WTC11 (cell line): ENCODE data around the gene HOXB1. TPM values are rescaled to one million over a fixed set of nuclear protein-coding genes. Genes with fewer than 3 reads are reported as not detected.

Source experiments
- ATAC-seq: fragments of 200-7000 bp; cut with Tn5 transposase; 2 replicates; pipeline ENCODE4 v1.10.0; 2021; ENCODE audit warnings: mild to moderate bottlenecking, moderate library complexity
- CTCF ChIA-PET: fragments of 300-600 bp; sonication (Branson Sonifier 250); formaldehyde crosslinking; loops from one replicate; lab custom pipeline; 2021; ENCODE audit warnings: antibody characterized with exemption; lab: Charles Lee
- POLR2A ChIA-PET: fragments of 350-600 bp; sonication (Branson Sonifier 250); formaldehyde crosslinking; loops from one replicate; lab custom pipeline; 2021; ENCODE audit warnings: antibody characterized with exemption; lab: Charles Lee
- DNase-seq: peaks from one replicate; pipeline ENCODE4 v3.0.0; 2021; ENCODE audit warnings: low spot score
- H3K27ac Mint-ChIP-seq: 2 replicates; pipeline ENCODE4 v1.8.0; 2021; ENCODE audit warnings: mixed read lengths
- H3K27me3 Mint-ChIP-seq: 2 replicates; pipeline ENCODE4 v1.8.0; 2021; ENCODE audit warnings: low read depth, mild to moderate bottlenecking, moderate library complexity, mixed read lengths
- H3K36me3 Mint-ChIP-seq: 2 replicates; pipeline ENCODE4 v1.8.0; 2021; ENCODE audit warnings: mixed read lengths
- H3K4me1 Mint-ChIP-seq: 2 replicates; pipeline ENCODE4 v1.8.0; 2022; ENCODE audit warnings: mixed read lengths
- H3K4me3 Mint-ChIP-seq: 2 replicates; pipeline ENCODE4 v1.8.0; 2021; ENCODE audit warnings: mild to moderate bottlenecking, moderate library complexity, mixed read lengths
- H3K9me3 Mint-ChIP-seq: 2 replicates; pipeline ENCODE4 v1.8.0; 2021; ENCODE audit warnings: mixed read lengths
- ATF1 ChIP-seq: sonication (generic); formaldehyde crosslinking; IDR thresholded peaks from 2 replicates; pipeline ENCODE4 v1.8.1; 2023; ENCODE audit warnings: mild to moderate bottlenecking, moderate library complexity, missing genetic modification reagents
- ATF2 ChIP-seq: sonication (generic); formaldehyde crosslinking; IDR thresholded peaks from 2 replicates; pipeline ENCODE4 v1.8.1; 2022; ENCODE audit warnings: low read depth, missing genetic modification reagents, borderline replicate concordance
- ETV6 ChIP-seq: sonication (generic); formaldehyde crosslinking; IDR thresholded peaks from 2 replicates; pipeline ENCODE4 v1.8.1; 2022; ENCODE audit warnings: mild to moderate bottlenecking, missing genetic modification reagents
- FOXP1 ChIP-seq: sonication (generic); formaldehyde crosslinking; IDR thresholded peaks from 2 replicates; pipeline ENCODE4 v1.8.0; 2022; ENCODE audit warnings: missing genetic modification reagents, mild to moderate bottlenecking, moderate library complexity, borderline replicate concordance
- HMGXB4 ChIP-seq: sonication (generic); formaldehyde crosslinking; IDR thresholded peaks from 2 replicates; pipeline ENCODE4 v1.8.1; 2023; ENCODE audit warnings: mild to moderate bottlenecking, moderate library complexity, missing genetic modification reagents
- IRF2 ChIP-seq: sonication (generic); formaldehyde crosslinking; IDR thresholded peaks from 2 replicates; pipeline ENCODE4 v1.8.0; 2022; ENCODE audit warnings: low read depth, missing genetic modification reagents, borderline replicate concordance
- JUN ChIP-seq: sonication (generic); formaldehyde crosslinking; IDR thresholded peaks from 2 replicates; pipeline ENCODE4 v1.8.0; 2023; ENCODE audit warnings: mild to moderate bottlenecking, missing genetic modification reagents
- NFYB ChIP-seq: sonication (generic); formaldehyde crosslinking; conservative IDR thresholded peaks from 2 replicates; pipeline ENCODE4 v1.8.0; 2022; ENCODE audit warnings: low read depth, missing genetic modification reagents
- NR2C2 ChIP-seq: sonication (generic); formaldehyde crosslinking; IDR thresholded peaks from 2 replicates; pipeline ENCODE4 v1.8.0; 2022; ENCODE audit warnings: mild to moderate bottlenecking, missing genetic modification reagents
- PRDM15 ChIP-seq: sonication (generic); formaldehyde crosslinking; IDR thresholded peaks from 2 replicates; pipeline ENCODE4 v1.8.0; 2022; ENCODE audit warnings: missing genetic modification reagents
- RELA ChIP-seq: sonication (generic); formaldehyde crosslinking; IDR thresholded peaks from 2 replicates; pipeline ENCODE4 v1.8.1; 2022; ENCODE audit warnings: missing genetic modification reagents, mild to moderate bottlenecking, borderline replicate concordance
- SMAD4 ChIP-seq: sonication (generic); formaldehyde crosslinking; IDR thresholded peaks from 2 replicates; pipeline ENCODE4 v1.8.0; 2022; ENCODE audit warnings: mild to moderate bottlenecking, missing genetic modification reagents
- TCF7 ChIP-seq: sonication (generic); formaldehyde crosslinking; IDR thresholded peaks from 2 replicates; pipeline ENCODE4 v1.8.0; 2022; ENCODE audit warnings: mild to moderate bottlenecking, low read depth, missing genetic modification reagents, moderate library complexity
- TEAD4 ChIP-seq: sonication (generic); formaldehyde crosslinking; IDR thresholded peaks from 2 replicates; pipeline ENCODE4 v1.8.0; 2022; ENCODE audit warnings: mild to moderate bottlenecking, missing genetic modification reagents
- ZBTB21 ChIP-seq: sonication (generic); formaldehyde crosslinking; IDR thresholded peaks from 2 replicates; pipeline ENCODE4 v1.8.1; 2023; ENCODE audit warnings: mild to moderate bottlenecking, missing genetic modification reagents, borderline replicate concordance
- ZNF317 ChIP-seq: sonication (generic); formaldehyde crosslinking; IDR thresholded peaks from 2 replicates; pipeline ENCODE4 v1.8.1; 2023; ENCODE audit warnings: low read depth, mild to moderate bottlenecking, moderate library complexity, missing genetic modification reagents, borderline replicate concordance
- ZNF425 ChIP-seq: fragments of 250-450 bp; sonication (Bioruptor Pico); conservative IDR thresholded peaks from 2 replicates; pipeline ENCODE4 v1.9.0; 2021; ENCODE audit warnings: mild to moderate bottlenecking
- total RNA-seq: library from RNA; stranded (reverse); gene quantifications from 3 replicates; pipeline ENCODE4 v1.2.3, GENCODE V29; 2021
- TF ChIP-seq, protein P1 (sequence below): sonication (generic); formaldehyde crosslinking; IDR thresholded peaks from 2 replicates; pipeline ENCODE4 v1.8.1; 2023; ENCODE audit warnings: mild to moderate bottlenecking, missing genetic modification reagents
- TF ChIP-seq, protein P2 (sequence below): sonication (generic); formaldehyde crosslinking; IDR thresholded peaks from 2 replicates; pipeline ENCODE4 v1.8.1; 2022; ENCODE audit warnings: mild to moderate bottlenecking, moderate library complexity, missing genetic modification reagents
- TF ChIP-seq, protein P3 (sequence below): sonication (generic); formaldehyde crosslinking; conservative IDR thresholded peaks from 2 replicates; pipeline ENCODE4 v1.8.1; 2023; ENCODE audit warnings: mild to moderate bottlenecking, low read depth, missing genetic modification reagents, moderate library complexity

The HOXB1 gene
- total RNA-seq, 1 experiment from 2014 or later: 0.63 TPM

DNA sequence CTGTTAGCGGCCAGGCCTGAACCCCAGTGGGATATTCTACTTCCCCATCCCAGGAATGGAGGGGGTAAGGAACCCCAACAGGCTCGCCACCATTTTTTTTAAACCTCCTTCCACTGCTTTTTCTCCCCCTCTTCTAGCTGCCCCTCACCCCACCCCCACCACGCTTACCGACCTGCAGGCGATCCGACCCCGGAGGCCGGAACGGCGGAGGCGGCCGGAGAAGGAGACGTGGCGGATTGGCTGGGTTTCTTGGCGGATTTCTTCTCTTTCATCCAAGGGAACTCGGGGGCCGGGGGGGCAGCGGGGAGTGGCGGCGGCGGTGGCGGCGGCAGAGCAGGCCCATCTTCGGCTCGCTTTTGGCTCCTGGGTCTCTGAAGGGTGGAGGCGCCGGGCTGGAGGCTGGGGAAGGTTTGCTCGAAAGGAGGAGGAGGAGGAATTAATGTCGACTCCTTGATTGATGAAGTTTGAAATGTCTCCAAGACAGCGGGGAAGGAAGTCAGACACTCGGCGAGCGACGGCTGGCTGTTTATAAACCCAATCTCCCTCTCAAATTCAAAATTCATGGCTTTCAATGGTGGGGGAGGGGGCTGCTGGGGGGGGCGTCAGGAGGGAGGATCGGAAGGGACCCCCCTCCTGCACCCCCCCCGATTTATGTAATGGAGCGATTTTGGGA is 13.7 kb upstream of the HOXB1 start (continued):
- TF ChIP-seq, protein P1, sequence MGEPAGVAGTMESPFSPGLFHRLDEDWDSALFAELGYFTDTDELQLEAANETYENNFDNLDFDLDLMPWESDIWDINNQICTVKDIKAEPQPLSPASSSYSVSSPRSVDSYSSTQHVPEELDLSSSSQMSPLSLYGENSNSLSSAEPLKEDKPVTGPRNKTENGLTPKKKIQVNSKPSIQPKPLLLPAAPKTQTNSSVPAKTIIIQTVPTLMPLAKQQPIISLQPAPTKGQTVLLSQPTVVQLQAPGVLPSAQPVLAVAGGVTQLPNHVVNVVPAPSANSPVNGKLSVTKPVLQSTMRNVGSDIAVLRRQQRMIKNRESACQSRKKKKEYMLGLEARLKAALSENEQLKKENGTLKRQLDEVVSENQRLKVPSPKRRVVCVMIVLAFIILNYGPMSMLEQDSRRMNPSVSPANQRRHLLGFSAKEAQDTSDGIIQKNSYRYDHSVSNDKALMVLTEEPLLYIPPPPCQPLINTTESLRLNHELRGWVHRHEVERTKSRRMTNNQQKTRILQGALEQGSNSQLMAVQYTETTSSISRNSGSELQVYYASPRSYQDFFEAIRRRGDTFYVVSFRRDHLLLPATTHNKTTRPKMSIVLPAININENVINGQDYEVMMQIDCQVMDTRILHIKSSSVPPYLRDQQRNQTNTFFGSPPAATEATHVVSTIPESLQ (CRISPR knock-in tag): no peak
- TF ChIP-seq, protein P2, sequence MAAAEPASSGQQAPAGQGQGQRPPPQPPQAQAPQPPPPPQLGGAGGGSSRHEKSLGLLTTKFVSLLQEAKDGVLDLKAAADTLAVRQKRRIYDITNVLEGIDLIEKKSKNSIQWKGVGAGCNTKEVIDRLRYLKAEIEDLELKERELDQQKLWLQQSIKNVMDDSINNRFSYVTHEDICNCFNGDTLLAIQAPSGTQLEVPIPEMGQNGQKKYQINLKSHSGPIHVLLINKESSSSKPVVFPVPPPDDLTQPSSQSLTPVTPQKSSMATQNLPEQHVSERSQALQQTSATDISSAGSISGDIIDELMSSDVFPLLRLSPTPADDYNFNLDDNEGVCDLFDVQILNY: no peak
- TF ChIP-seq RELA (CRISPR knock-in tag): no peak
- no peak for TF ChIP-seq ZBTB21 (CRISPR knock-in tag)
- no peak for TF ChIP-seq TEAD4 (CRISPR knock-in tag)
- TF ChIP-seq HMGXB4 (CRISPR knock-in tag): no peak
- no peak for TF ChIP-seq ATF1 (CRISPR knock-in tag)
- no peak for TF ChIP-seq PRDM15 (CRISPR knock-in tag)
- TF ChIP-seq, protein P3, sequence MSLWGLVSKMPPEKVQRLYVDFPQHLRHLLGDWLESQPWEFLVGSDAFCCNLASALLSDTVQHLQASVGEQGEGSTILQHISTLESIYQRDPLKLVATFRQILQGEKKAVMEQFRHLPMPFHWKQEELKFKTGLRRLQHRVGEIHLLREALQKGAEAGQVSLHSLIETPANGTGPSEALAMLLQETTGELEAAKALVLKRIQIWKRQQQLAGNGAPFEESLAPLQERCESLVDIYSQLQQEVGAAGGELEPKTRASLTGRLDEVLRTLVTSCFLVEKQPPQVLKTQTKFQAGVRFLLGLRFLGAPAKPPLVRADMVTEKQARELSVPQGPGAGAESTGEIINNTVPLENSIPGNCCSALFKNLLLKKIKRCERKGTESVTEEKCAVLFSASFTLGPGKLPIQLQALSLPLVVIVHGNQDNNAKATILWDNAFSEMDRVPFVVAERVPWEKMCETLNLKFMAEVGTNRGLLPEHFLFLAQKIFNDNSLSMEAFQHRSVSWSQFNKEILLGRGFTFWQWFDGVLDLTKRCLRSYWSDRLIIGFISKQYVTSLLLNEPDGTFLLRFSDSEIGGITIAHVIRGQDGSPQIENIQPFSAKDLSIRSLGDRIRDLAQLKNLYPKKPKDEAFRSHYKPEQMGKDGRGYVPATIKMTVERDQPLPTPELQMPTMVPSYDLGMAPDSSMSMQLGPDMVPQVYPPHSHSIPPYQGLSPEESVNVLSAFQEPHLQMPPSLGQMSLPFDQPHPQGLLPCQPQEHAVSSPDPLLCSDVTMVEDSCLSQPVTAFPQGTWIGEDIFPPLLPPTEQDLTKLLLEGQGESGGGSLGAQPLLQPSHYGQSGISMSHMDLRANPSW: no peak
- TF ChIP-seq, all 79 proteins: peak for 0

DNA sequence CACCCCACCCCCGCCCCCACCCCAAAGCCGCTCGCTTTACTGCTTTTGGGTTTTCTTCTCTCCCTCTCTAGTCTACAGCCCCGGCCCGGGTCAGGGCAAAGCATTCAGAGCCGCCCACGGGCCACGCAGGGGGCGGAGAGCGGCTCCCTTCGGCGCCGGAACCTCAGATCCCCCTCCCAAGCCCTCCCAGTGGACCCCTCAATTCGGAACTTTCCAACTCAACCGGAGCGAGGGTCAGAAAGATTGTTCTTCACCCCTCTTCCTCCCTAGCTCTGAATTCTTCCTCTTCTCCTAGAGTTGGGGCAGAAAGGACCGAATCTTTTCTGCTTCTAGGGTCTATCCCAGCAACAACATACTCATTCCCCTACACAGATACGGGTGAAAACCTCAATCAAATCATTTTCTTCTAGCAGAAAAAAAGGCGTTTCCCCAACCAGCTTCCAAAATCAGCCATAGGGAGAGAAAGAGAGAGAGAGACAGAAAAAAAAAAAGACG is 13.1 kb upstream of the HOXB1 start:
- H3K27ac Mint-ChIP-seq: no peak overlapping the region
- no peaks in the 10 kb centered on the region for H3K9me3 Mint-ChIP-seq
- POLR2A ChIA-PET: no interaction called here
- H3K36me3 Mint-ChIP-seq: no peaks in the 10 kb centered on the region
- peaks cover 73% of the 10 kb centered on the region for H3K4me1 Mint-ChIP-seq
- ATAC-seq (no peak), DNase-seq (no peak)
- H3K4me3 Mint-ChIP-seq: peak overlapping the region; percentile 69
- CTCF ChIA-PET: interaction anchor here (0.9 kb wide), 1 partner anchor 19 kb away, joined by 3 read pairs; no protein-coding TSS in a partner anchor
- H3K27me3 Mint-ChIP-seq: peaks cover 99% of the 10 kb centered on the region; the same call in 1 of the 2 replicates
- no peak for TF ChIP-seq TCF7 (CRISPR knock-in tag)
- no peak for TF ChIP-seq FOXP1
- no peak for TF ChIP-seq ZNF317 (CRISPR knock-in tag)
- no peak for TF ChIP-seq NFYB (CRISPR knock-in tag)
- no peak for TF ChIP-seq SMAD4 (CRISPR knock-in tag)
- TF ChIP-seq ATF2 (CRISPR knock-in tag): no peak
- no peak for TF ChIP-seq ETV6
- no peak for TF ChIP-seq JUN
- TF ChIP-seq IRF2 (CRISPR knock-in tag): no peak
- TF ChIP-seq NR2C2: no peak
- TF ChIP-seq ZNF425 (CRISPR knock-in tag): no peak
